SJCRH30 (cell line): ENCODE data around the gene CDHR4. TPM values are rescaled to one million over a fixed set of nuclear protein-coding genes. Genes with fewer than 3 reads are reported as not detected.
"Not testable (repeated sequence)": the region's sequence is repeated elsewhere in the genome, so short reads cannot be mapped to it uniquely, and the experiment has no call there.

Experiments
- DNase-seq, 2 experiments: peaks; one replicate each; pipeline ENCODE4 v3.0.0-alpha.2; 2015 to 2020
- H3K27ac ChIP-seq: fragments of 250-450 bp; sonication (Bioruptor Pico); 2 replicates; pipeline ENCODE4 v1.5.1; 2020; ENCODE audit warnings: mild to moderate bottlenecking, moderate library complexity
- H3K27me3 ChIP-seq: fragments of 250-450 bp; sonication (Bioruptor Pico); 2 replicates; pipeline ENCODE4 v1.5.1; 2020; ENCODE audit warnings: mild to moderate bottlenecking, moderate library complexity
- H3K36me3 ChIP-seq: fragments of 250-450 bp; sonication (Bioruptor Pico); 2 replicates; pipeline ENCODE4 v1.5.1; 2020; ENCODE audit warnings: mild to moderate bottlenecking, moderate library complexity
- H3K4me1 ChIP-seq: fragments of 250-450 bp; sonication (Bioruptor Pico); 2 replicates; pipeline ENCODE4 v1.5.1; 2020; ENCODE audit warnings: mild to moderate bottlenecking, moderate library complexity
- H3K4me3 ChIP-seq: fragments of 250-450 bp; sonication (Bioruptor Pico); 2 replicates; pipeline ENCODE4 v1.5.1; 2020; ENCODE audit warnings: mild to moderate bottlenecking, moderate library complexity
- H3K9me3 ChIP-seq: fragments of 250-450 bp; sonication (Bioruptor Pico); replicated peaks from 2 replicates; pipeline ENCODE4 v1.5.1; 2020; ENCODE audit warnings: mild to moderate bottlenecking, moderate library complexity
- total RNA-seq: library from RNA; depleted of rRNA; stranded (reverse); fragments of >200 nt; shearing (Covaris generic); gene quantifications from 2 replicates; pipeline ENCODE4 v1.2.3, GENCODE V29; 2014

Gene CDHR4
- total RNA-seq, 1 experiment from 2014 or later = not detected

- no peak overlapping the region for H3K27ac ChIP-seq
- H3K9me3 ChIP-seq = no peaks in the 10 kb centered on the region
- H3K27me3 ChIP-seq = no peaks in the 10 kb centered on the region
- H3K4me3 ChIP-seq = no peak overlapping the region
- no peaks in the 10 kb centered on the region for H3K4me1 ChIP-seq
- no peak for DNase-seq
- peaks cover 12% of the 10 kb centered on the region for H3K36me3 ChIP-seq
Measured at GRCh38 chr3:49775538-49775937, 24.1 kb downstream of the CDHR4 start.

- no peak overlapping the region for H3K4me3 ChIP-seq
- H3K27ac ChIP-seq = no peak overlapping the region
- no peaks in the 10 kb centered on the region for H3K27me3 ChIP-seq
- DNase-seq = no peak
- peaks cover 7% of the 10 kb centered on the region; the same call in 1 of the 2 replicates for H3K36me3 ChIP-seq
- H3K9me3 ChIP-seq = no peaks in the 10 kb centered on the region
- no peaks in the 10 kb centered on the region for H3K4me1 ChIP-seq
Measured at GRCh38 chr3:49772703-49773102, 27.0 kb downstream of the CDHR4 start.

DNA sequence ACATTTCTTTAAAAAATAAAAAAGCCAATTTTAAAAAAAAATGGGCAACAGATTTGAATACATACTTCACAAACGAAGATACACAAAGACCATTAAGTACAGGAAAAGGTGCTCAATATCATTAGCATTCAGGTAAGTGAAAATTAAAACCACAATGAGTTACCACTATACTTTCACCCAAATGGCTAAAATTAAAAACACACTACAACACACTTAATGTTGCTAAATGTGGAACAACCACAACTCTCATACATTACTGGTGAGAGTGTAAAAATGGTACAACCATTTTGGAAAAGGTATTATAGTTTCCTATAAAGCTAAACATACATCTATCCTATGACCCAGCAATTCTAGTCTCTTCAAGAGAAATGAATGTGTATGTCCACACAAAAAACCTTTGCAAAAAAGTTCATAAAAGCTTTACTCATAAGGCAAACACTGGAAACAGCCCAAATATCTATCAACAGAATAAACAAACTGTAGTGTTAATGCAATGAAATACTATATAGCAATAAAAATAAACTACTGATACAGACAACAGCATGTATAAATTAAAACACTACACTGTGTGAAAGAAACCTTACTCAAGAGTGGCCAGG, 28.2 kb downstream of the CDHR4 start:
- H3K36me3 ChIP-seq = peaks cover 4% of the 10 kb centered on the region; the same call in 1 of the 2 replicates
- no peak overlapping the region for H3K4me3 ChIP-seq
- no peaks in the 10 kb centered on the region for H3K4me1 ChIP-seq
- H3K9me3 ChIP-seq = no peaks in the 10 kb centered on the region
- no peak overlapping the region for H3K27ac ChIP-seq
- H3K27me3 ChIP-seq = no peaks in the 10 kb centered on the region
- DNase-seq = no peak

- Histone ChIP-seq H3K9me3 (no peaks in the 10 kb centered on the region), H3K36me3 (peaks cover 6% of the 10 kb centered on the region; the same call in 1 of the 2 replicates), H3K27ac (no peak overlapping the region), H3K27me3 (no peaks in the 10 kb centered on the region), H3K4me1 (no peaks in the 10 kb centered on the region), H3K4me3 (no peak overlapping the region)
- DNase-seq = no peak
Measured at GRCh38 chr3:49769926-49770325, 29.7 kb downstream of the CDHR4 start.

- no peak for DNase-seq
- H3K9me3 ChIP-seq = no peaks in the 10 kb centered on the region
- peaks cover 7% of the 10 kb centered on the region; the same call in 1 of the 2 replicates for H3K36me3 ChIP-seq
- no peak overlapping the region for H3K4me3 ChIP-seq
- H3K4me1 ChIP-seq = no peaks in the 10 kb centered on the region
- H3K27ac ChIP-seq = no peak overlapping the region
- no peaks in the 10 kb centered on the region for H3K27me3 ChIP-seq
Measured at GRCh38 chr3:49769286-49769915, 30.3 kb downstream of the CDHR4 start.

GRCh38 chr3:49763981-49764380, 35.7 kb downstream of the CDHR4 start:
- Histone ChIP-seq H3K9me3 (no peaks in the 10 kb centered on the region), H3K27ac (no peak overlapping the region), H3K4me1 (no peaks in the 10 kb centered on the region), H3K36me3 (peaks cover 3% of the 10 kb centered on the region; the same call in 1 of the 2 replicates), H3K27me3 (no peaks in the 10 kb centered on the region), H3K4me3 (no peak overlapping the region)
- DNase-seq = no peak

DNA sequence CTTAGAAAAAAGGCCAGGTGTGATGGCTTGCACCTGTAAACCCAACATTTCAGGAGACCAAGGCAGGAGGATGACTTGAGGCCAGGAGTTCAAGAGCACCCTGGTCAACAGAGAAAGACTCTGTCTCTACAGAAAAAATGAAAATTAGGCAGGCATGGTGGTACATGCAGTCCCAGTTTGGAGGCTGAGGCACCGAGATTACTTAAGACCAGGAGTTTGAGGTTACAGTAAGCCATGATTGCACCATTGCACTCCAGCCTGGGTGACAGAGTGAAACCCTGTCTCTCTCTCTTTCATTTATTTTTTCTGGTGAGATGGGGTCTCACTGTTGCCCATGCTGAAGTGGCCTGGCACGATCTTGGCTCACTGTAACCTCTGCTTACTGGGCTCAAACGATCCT, 38.0 kb downstream of the CDHR4 start:
- H3K4me3 ChIP-seq = no peak overlapping the region
- no peaks in the 10 kb centered on the region for H3K27me3 ChIP-seq
- no peaks in the 10 kb centered on the region for H3K9me3 ChIP-seq
- H3K4me1 ChIP-seq = no peaks in the 10 kb centered on the region
- peaks cover 3% of the 10 kb centered on the region; the same call in 1 of the 2 replicates for H3K36me3 ChIP-seq
- no peak for DNase-seq
- no peak overlapping the region for H3K27ac ChIP-seq

- Histone ChIP-seq H3K27me3 (no peaks in the 10 kb centered on the region), H3K4me3 (no peak overlapping the region), H3K4me1 (no peaks in the 10 kb centered on the region), H3K36me3 (no peaks in the 10 kb centered on the region), H3K9me3 (no peaks in the 10 kb centered on the region), H3K27ac (no peak overlapping the region)
- no peak for DNase-seq
Measured at GRCh38 chr3:49759226-49759625, 40.4 kb downstream of the CDHR4 start.

- H3K4me3 ChIP-seq = no peak overlapping the region
- no peaks in the 10 kb centered on the region for H3K27me3 ChIP-seq
- no peaks in the 10 kb centered on the region for H3K9me3 ChIP-seq
- no peaks in the 10 kb centered on the region for H3K4me1 ChIP-seq
- no peaks in the 10 kb centered on the region for H3K36me3 ChIP-seq
- no peak for DNase-seq
- H3K27ac ChIP-seq = no peak overlapping the region
Measured at GRCh38 chr3:49757197-49757596, 42.5 kb downstream of the CDHR4 start.

- no peaks in the 10 kb centered on the region for H3K27me3 ChIP-seq
- H3K36me3 ChIP-seq = no peaks in the 10 kb centered on the region
- no peak for DNase-seq
- no peak overlapping the region for H3K27ac ChIP-seq
- H3K9me3 ChIP-seq = no peaks in the 10 kb centered on the region
- no peaks in the 10 kb centered on the region for H3K4me1 ChIP-seq
- H3K4me3 ChIP-seq = no peak overlapping the region
Measured at GRCh38 chr3:49756036-49756435, 43.6 kb downstream of the CDHR4 start.

- H3K9me3 ChIP-seq = no peaks in the 10 kb centered on the region
- no peak for DNase-seq
- no peak overlapping the region for H3K27ac ChIP-seq
- no peaks in the 10 kb centered on the region for H3K27me3 ChIP-seq
- H3K4me1 ChIP-seq = no peaks in the 10 kb centered on the region
- no peaks in the 10 kb centered on the region for H3K36me3 ChIP-seq
- H3K4me3 ChIP-seq = no peak overlapping the region
Measured at GRCh38 chr3:49754536-49754935, 45.1 kb downstream of the CDHR4 start.

GRCh38 chr3:49751501-49751900, 48.2 kb downstream of the CDHR4 start:
- Histone ChIP-seq H3K27ac (no peak overlapping the region), H3K27me3 (no peaks in the 10 kb centered on the region)
- no peak for DNase-seq

GRCh38 chr3:49750056-49750455, 49.6 kb downstream of the CDHR4 start:
- no peak overlapping the region for H3K27ac ChIP-seq
- no peaks in the 10 kb centered on the region for H3K27me3 ChIP-seq
- H3K4me1 ChIP-seq = no peaks in the 10 kb centered on the region
- H3K4me3 ChIP-seq = no peak overlapping the region
- H3K9me3 ChIP-seq = no peaks in the 10 kb centered on the region
- H3K36me3 ChIP-seq = peaks cover 2% of the 10 kb centered on the region; the same call in 1 of the 2 replicates
- DNase-seq = no peak

More at GRCh38 chr3:49751501-49751900, 48.2 kb downstream of the CDHR4 start:
- no peaks in the 10 kb centered on the region for H3K9me3 ChIP-seq
- H3K4me3 ChIP-seq = no peak overlapping the region
- no peaks in the 10 kb centered on the region; the same call in 1 of the 2 replicates for H3K36me3 ChIP-seq
- H3K4me1 ChIP-seq = no peaks in the 10 kb centered on the region

- not testable (repeated sequence) for H3K4me1 ChIP-seq, DNase-seq, H3K9me3 ChIP-seq, H3K4me3 ChIP-seq, H3K27me3 ChIP-seq, H3K27ac ChIP-seq, H3K36me3 ChIP-seq
Measured at GRCh38 chr3:49748874-49749273, 50.8 kb downstream of the CDHR4 start.

DNA sequence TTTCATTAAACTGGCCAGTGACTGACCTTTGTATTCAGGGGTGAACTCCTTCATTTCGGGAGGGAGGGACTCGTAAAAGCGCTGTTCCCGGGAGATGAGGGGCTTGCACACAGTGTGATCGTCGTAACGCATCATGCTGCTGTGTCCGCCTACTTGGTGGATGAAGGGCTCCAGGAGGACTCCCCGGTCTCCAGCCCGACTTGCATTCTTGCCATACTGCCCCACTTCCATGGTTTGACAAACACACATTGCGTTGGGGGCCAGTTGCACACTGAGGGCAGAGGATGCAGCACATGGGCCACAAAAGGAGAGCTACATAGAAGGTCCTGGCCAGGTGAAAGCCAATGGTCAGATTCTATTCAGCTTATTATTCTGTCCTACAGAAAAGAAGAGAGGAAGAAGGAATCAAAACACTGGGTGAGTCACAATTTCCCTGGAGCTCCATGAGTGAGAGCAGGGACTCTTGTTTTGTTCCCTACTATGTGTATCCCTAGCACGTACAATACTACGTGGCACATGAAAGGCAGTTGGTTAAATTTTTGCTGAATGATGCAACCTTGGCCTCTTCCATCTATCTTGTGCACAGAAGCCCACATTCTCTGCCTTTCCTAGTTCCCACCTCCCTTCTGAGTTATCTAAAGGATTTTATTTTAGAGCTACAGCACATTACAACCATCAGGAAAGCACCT, 51.7 kb downstream of the CDHR4 start:
- no peaks in the 10 kb centered on the region for H3K9me3 ChIP-seq
- H3K27ac ChIP-seq = no peak overlapping the region
- no peak for DNase-seq
- H3K27me3 ChIP-seq = no peaks in the 10 kb centered on the region
- peaks cover 7% of the 10 kb centered on the region; the same call in 1 of the 2 replicates for H3K36me3 ChIP-seq
- no peaks in the 10 kb centered on the region for H3K4me1 ChIP-seq
- H3K4me3 ChIP-seq = no peak overlapping the region
